Measurements from ENCODE around the gene PAPSS1. TPM values are rescaled to one million over a fixed set of nuclear protein-coding genes. Genes with fewer than 3 reads are reported as not detected.

PAPSS1 gene
- total and polyA plus RNA-seq, 2 donors (not counting 1 experiment from before 2014, with no cell fraction given): 59.9 to 70.3 TPM

DNA sequence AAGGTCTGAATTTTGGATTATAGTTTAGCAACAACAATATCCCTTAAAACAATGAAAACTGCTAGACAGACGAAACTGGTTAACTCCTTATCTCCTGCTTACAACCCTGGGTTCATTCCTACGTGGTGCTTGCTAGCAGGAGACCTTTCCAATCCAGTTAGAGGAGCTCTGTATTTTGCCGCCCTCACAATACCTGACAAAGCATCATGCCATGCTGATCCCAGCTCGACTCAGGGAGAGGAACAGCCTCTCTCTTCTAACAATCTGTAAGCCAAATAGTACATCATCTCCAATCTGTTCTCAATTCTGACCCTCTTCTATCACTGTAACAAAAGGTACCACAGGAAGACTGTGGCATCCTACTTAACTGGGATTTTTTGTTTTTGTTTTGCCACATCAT is 74.4 kb downstream of the PAPSS1 start:
- Histone ChIP-seq H4K20me1 (ENCODE audit: control insufficient read depth, extremely low read depth, insufficient read depth, low read length) (no peaks in the 10 kb centered on the region), H3K79me2 (ENCODE audit: control insufficient read depth, insufficient read depth, low read length) (no peaks in the 10 kb centered on the region), H3K27ac (ENCODE audit: insufficient read depth, low read length) (no peak overlapping the region), H2AFZ (ENCODE audit: low read length) (no peak overlapping the region), H3K9me3 (ENCODE audit: control insufficient read depth, insufficient read depth, low read depth, low read length) (no peaks in the 10 kb centered on the region), H3K27me3 (ENCODE audit: control insufficient read depth, insufficient read depth, low read length) (no peaks in the 10 kb centered on the region), H3K9ac (ENCODE audit: insufficient read depth, low read length) (no peak overlapping the region), H3K4me2 (ENCODE audit: extremely low read depth, insufficient read depth, low read length) (no peak overlapping the region), H3K4me1 (ENCODE audit: control insufficient read depth, extremely low read depth, insufficient read depth, low read length) (no peaks in the 10 kb centered on the region), H3K36me3 (ENCODE audit: control insufficient read depth, insufficient read depth, low read length) (peaks cover 2% of the 10 kb centered on the region), H3K4me3 (replicated peaks in 1 of 4; ENCODE audit: control extremely low read depth in 1 of 4, insufficient read depth in 1 of 4, low read depth in 3 of 4, low read length in 4 of 4) (no peak overlapping the region)
- no peak for DNase-seq (ENCODE audit: low read depth in 2 of 2)
- TF ChIP-seq, protein P1, sequence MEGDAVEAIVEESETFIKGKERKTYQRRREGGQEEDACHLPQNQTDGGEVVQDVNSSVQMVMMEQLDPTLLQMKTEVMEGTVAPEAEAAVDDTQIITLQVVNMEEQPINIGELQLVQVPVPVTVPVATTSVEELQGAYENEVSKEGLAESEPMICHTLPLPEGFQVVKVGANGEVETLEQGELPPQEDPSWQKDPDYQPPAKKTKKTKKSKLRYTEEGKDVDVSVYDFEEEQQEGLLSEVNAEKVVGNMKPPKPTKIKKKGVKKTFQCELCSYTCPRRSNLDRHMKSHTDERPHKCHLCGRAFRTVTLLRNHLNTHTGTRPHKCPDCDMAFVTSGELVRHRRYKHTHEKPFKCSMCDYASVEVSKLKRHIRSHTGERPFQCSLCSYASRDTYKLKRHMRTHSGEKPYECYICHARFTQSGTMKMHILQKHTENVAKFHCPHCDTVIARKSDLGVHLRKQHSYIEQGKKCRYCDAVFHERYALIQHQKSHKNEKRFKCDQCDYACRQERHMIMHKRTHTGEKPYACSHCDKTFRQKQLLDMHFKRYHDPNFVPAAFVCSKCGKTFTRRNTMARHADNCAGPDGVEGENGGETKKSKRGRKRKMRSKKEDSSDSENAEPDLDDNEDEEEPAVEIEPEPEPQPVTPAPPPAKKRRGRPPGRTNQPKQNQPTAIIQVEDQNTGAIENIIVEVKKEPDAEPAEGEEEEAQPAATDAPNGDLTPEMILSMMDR (conservative IDR thresholded peaks at IDR 0.05 in 1 of 2, IDR thresholded peaks at IDR 0.05 in 1 of 2; ENCODE audit: low read depth in 1 of 2, low read length in 2 of 2): no peak
- TF ChIP-seq EZH2 (IDR thresholded peaks at IDR 0.05; ENCODE audit: low read length, missing control alignments): no peak

GRCh38 chr4:107643021-107643420 is 77.0 kb downstream of the PAPSS1 start:
- TF ChIP-seq, protein P1 (conservative IDR thresholded peaks at IDR 0.05 in 1 of 2, IDR thresholded peaks at IDR 0.05 in 1 of 2; ENCODE audit: low read depth in 1 of 2, low read length in 2 of 2): no peak
- no peak for TF ChIP-seq EZH2 (IDR thresholded peaks at IDR 0.05; ENCODE audit: low read length, missing control alignments)
- peaks cover 2% of the 10 kb centered on the region for H3K36me3 ChIP-seq (ENCODE audit: control insufficient read depth, insufficient read depth, low read length)
- H3K79me2 ChIP-seq (ENCODE audit: control insufficient read depth, insufficient read depth, low read length): no peaks in the 10 kb centered on the region
- no peaks in the 10 kb centered on the region for H3K4me1 ChIP-seq (ENCODE audit: control insufficient read depth, extremely low read depth, insufficient read depth, low read length)
- no peak overlapping the region for H3K4me3 ChIP-seq (replicated peaks in 1 of 4; ENCODE audit: control extremely low read depth in 1 of 4, insufficient read depth in 1 of 4, low read depth in 3 of 4, low read length in 4 of 4)
- H3K27ac ChIP-seq (ENCODE audit: insufficient read depth, low read length): no peak overlapping the region
- H2AFZ ChIP-seq (ENCODE audit: low read length): no peak overlapping the region
- H4K20me1 ChIP-seq (ENCODE audit: control insufficient read depth, extremely low read depth, insufficient read depth, low read length): no peaks in the 10 kb centered on the region
- H3K4me2 ChIP-seq (ENCODE audit: extremely low read depth, insufficient read depth, low read length): no peak overlapping the region
- no peak for DNase-seq (ENCODE audit: low read depth in 2 of 2)
- H3K9ac ChIP-seq (ENCODE audit: insufficient read depth, low read length): no peak overlapping the region
- no peaks in the 10 kb centered on the region for H3K9me3 ChIP-seq (ENCODE audit: control insufficient read depth, insufficient read depth, low read depth, low read length)
- H3K27me3 ChIP-seq (ENCODE audit: control insufficient read depth, insufficient read depth, low read length): no peaks in the 10 kb centered on the region

GRCh38 chr4:107640878-107641277 is 79.2 kb downstream of the PAPSS1 start:
- Histone ChIP-seq H3K27me3 (ENCODE audit: control insufficient read depth, insufficient read depth, low read length) (no peaks in the 10 kb centered on the region), H3K4me3 (replicated peaks in 1 of 4; ENCODE audit: control extremely low read depth in 1 of 4, insufficient read depth in 1 of 4, low read depth in 3 of 4, low read length in 4 of 4) (no peak overlapping the region), H3K4me2 (ENCODE audit: extremely low read depth, insufficient read depth, low read length) (no peak overlapping the region), H3K9me3 (ENCODE audit: control insufficient read depth, insufficient read depth, low read depth, low read length) (no peaks in the 10 kb centered on the region), H3K79me2 (ENCODE audit: control insufficient read depth, insufficient read depth, low read length) (no peaks in the 10 kb centered on the region), H2AFZ (ENCODE audit: low read length) (no peak overlapping the region), H4K20me1 (ENCODE audit: control insufficient read depth, extremely low read depth, insufficient read depth, low read length) (no peaks in the 10 kb centered on the region), H3K9ac (ENCODE audit: insufficient read depth, low read length) (no peak overlapping the region), H3K27ac (ENCODE audit: insufficient read depth, low read length) (no peak overlapping the region), H3K36me3 (ENCODE audit: control insufficient read depth, insufficient read depth, low read length) (peaks cover 2% of the 10 kb centered on the region), H3K4me1 (ENCODE audit: control insufficient read depth, extremely low read depth, insufficient read depth, low read length) (no peaks in the 10 kb centered on the region)
- no peak for DNase-seq (ENCODE audit: low read depth in 2 of 2)
- TF ChIP-seq EZH2 (IDR thresholded peaks at IDR 0.05; ENCODE audit: low read length, missing control alignments): no peak
- TF ChIP-seq, protein P1 (conservative IDR thresholded peaks at IDR 0.05 in 1 of 2, IDR thresholded peaks at IDR 0.05 in 1 of 2; ENCODE audit: low read depth in 1 of 2, low read length in 2 of 2): no peak

Data from fibroblast of lung (primary cell).